HepG2 (cell line): ENCODE results near the gene TCF19. TPM values are rescaled to one million over a fixed set of nuclear protein-coding genes. Genes with fewer than 3 reads are reported as not detected.

Source experiments
- AHR ChIP-seq: IDR thresholded peaks from 2 replicates; pipeline ENCODE4 v1.6.1; 2018; ENCODE audit warnings: missing genetic modification reagents, missing compliant biosample characterization
- ETV5 ChIP-seq: IDR thresholded peaks from 2 replicates; pipeline ENCODE4 v1.6.1; 2018; ENCODE audit warnings: missing biosample characterization, missing genetic modification reagents, inconsistent platforms, borderline replicate concordance
- FOXA3 ChIP-seq: IDR thresholded peaks from 2 replicates; pipeline ENCODE4 v1.6.1; 2016; ENCODE audit warnings: missing genetic modification reagents, missing compliant biosample characterization
- FOXO1 ChIP-seq: sonication (generic); formaldehyde crosslinking; IDR thresholded peaks from 2 replicates; pipeline ENCODE4 v1.4.0; 2020; ENCODE audit warnings: missing genetic modification reagents
- HMG20A ChIP-seq: IDR thresholded peaks from 2 replicates; pipeline ENCODE4 v1.6.1; 2016; ENCODE audit warnings: borderline replicate concordance
- HNF4A ChIP-seq: sonication (generic); formaldehyde crosslinking; IDR thresholded peaks from 2 replicates; pipeline ENCODE4 v1.4.0; 2020; ENCODE audit warnings: missing genetic modification reagents
- LCORL ChIP-seq, 2 experiments: fragments of 450-650 bp in 1 of 2; sonication (generic) in 1 of 2; formaldehyde crosslinking in 1 of 2; IDR thresholded peaks; 2 replicates each; pipeline versions ENCODE4 v1.5.0 to v1.6.1; 2017 to 2020; ENCODE audit warnings: antibody characterized with exemption in 1 of 2, missing genetic modification reagents in 1 of 2
- MEIS2 ChIP-seq: sonication (generic); formaldehyde crosslinking; IDR thresholded peaks from 2 replicates; pipeline ENCODE4 v1.9.0; 2021; ENCODE audit warnings: mild to moderate bottlenecking, missing genetic modification reagents
- PHF21A ChIP-seq: sonication (generic); formaldehyde crosslinking; IDR thresholded peaks from 2 replicates; pipeline ENCODE4 v1.5.0; 2020; ENCODE audit warnings: mild to moderate bottlenecking, missing genetic modification reagents
- SOX13 ChIP-seq, 3 experiments: fragments of 450-650 bp in 1 of 3; sonication (generic) in 1 of 3; formaldehyde crosslinking in 1 of 3; IDR thresholded peaks in 2 of 3; conservative IDR thresholded peaks in 1 of 3; 2 replicates each; pipeline versions ENCODE4 v1.5.0 to v1.6.1; 2016 to 2020; ENCODE audit warnings: antibody characterized with exemption in 1 of 3, mild to moderate bottlenecking in 1 of 3, missing compliant biosample characterization in 1 of 3, missing genetic modification reagents in 1 of 3, moderate library complexity in 1 of 3
- TOE1 ChIP-seq: sonication (generic); formaldehyde crosslinking; IDR thresholded peaks from 2 replicates; pipeline ENCODE4 v1.4.0; 2020; ENCODE audit warnings: mild to moderate bottlenecking, missing genetic modification reagents
- ZKSCAN1 ChIP-seq: fragments of 150-350 bp; IDR thresholded peaks from 2 replicates; pipeline ENCODE4 v1.6.1; 2014; ENCODE audit warnings: low read length
- ZNF12 ChIP-seq: sonication (generic); formaldehyde crosslinking; IDR thresholded peaks from 2 replicates; pipeline ENCODE4 v1.5.0; 2020; ENCODE audit warnings: missing genetic modification reagents
- ZNF124 ChIP-seq: sonication (generic); formaldehyde crosslinking; IDR thresholded peaks from 2 replicates; pipeline ENCODE4 v1.4.0; 2020; ENCODE audit warnings: missing genetic modification reagents
- ZNF205 ChIP-seq: IDR thresholded peaks from 2 replicates; pipeline ENCODE4 v1.6.1; 2018; ENCODE audit warnings: missing biosample characterization, missing genetic modification reagents
- ZNF232 ChIP-seq: sonication (generic); formaldehyde crosslinking; IDR thresholded peaks from 2 replicates; pipeline ENCODE4 v1.4.0; 2020; ENCODE audit warnings: missing genetic modification reagents, borderline replicate concordance
- ZNF317 ChIP-seq: sonication (generic); formaldehyde crosslinking; IDR thresholded peaks from 2 replicates; pipeline ENCODE4 v1.5.0; 2020; ENCODE audit warnings: mild to moderate bottlenecking, missing genetic modification reagents
- ZNF451 ChIP-seq: sonication (generic); formaldehyde crosslinking; IDR thresholded peaks from 2 replicates; pipeline ENCODE4 v1.5.0; 2020; ENCODE audit warnings: mild to moderate bottlenecking, missing genetic modification reagents
- ZNF607 ChIP-seq: sonication (generic); formaldehyde crosslinking; IDR thresholded peaks from 2 replicates; pipeline ENCODE4 v1.5.1; 2020; ENCODE audit warnings: missing genetic modification reagents, mild to moderate bottlenecking, borderline replicate concordance
- ZNF670 ChIP-seq: sonication (generic); formaldehyde crosslinking; IDR thresholded peaks from 2 replicates; pipeline ENCODE4 v1.8.0; 2022; ENCODE audit warnings: mild to moderate bottlenecking, missing genetic modification reagents, borderline replicate concordance
- ZNF776 ChIP-seq: sonication (generic); formaldehyde crosslinking; IDR thresholded peaks from 2 replicates; pipeline ENCODE4 v1.4.0; 2020; ENCODE audit warnings: mild to moderate bottlenecking, missing genetic modification reagents
- ZNF782 ChIP-seq: sonication (generic); formaldehyde crosslinking; IDR thresholded peaks from 2 replicates; pipeline ENCODE4 v1.4.0; 2020; ENCODE audit warnings: missing genetic modification reagents, mild to moderate bottlenecking, borderline replicate concordance
- polyA plus RNA-seq, 8 experiments: library from polyadenylated mRNA; depleted of rRNA in 3 of 8; stranded (reverse) in 7 of 8; unstranded in 1 of 8; fragments of >200 nt; fragmentation: Illumina TruSeq in 4 of 8; extraction: Trizol in 4 of 8; gene quantifications; 2 replicates each; pipeline versions ENCODE4 v1.2.1 to v1.2.3, GENCODE V29; 2011 to 2016; ENCODE audit warnings: low read depth in 4 of 8, missing spikeins in 1 of 8, mixed read lengths in 1 of 8; ENCODE audit not compliant: insufficient read depth in 1 of 8
- total RNA-seq, 5 experiments: library from RNA; depleted of rRNA; stranded (reverse); fragments of >200 nt; fragmentation: Illumina TruSeq; extraction: Trizol; gene quantifications; 2 replicates each; pipeline ENCODE4 v1.2.3, GENCODE V29; 2016; ENCODE audit warnings: low read depth in 1 of 5
- TF ChIP-seq, protein P1 (sequence below): sonication (generic); formaldehyde crosslinking; IDR thresholded peaks from 2 replicates; pipeline ENCODE4 v1.5.0; 2020; ENCODE audit warnings: missing genetic modification reagents, mild to moderate bottlenecking, borderline replicate concordance
- TF ChIP-seq, protein P2 (sequence below): sonication (generic); formaldehyde crosslinking; IDR thresholded peaks from 2 replicates; pipeline ENCODE4 v1.4.0; 2020; ENCODE audit warnings: missing genetic modification reagents
- TF ChIP-seq, protein P3 (sequence below): IDR thresholded peaks from 2 replicates; pipeline ENCODE4 v1.6.1; 2016; ENCODE audit warnings: low read depth, borderline replicate concordance
- TF ChIP-seq, protein P4 (sequence below): sonication (generic); formaldehyde crosslinking; IDR thresholded peaks from 2 replicates; pipeline ENCODE4 v1.5.1; 2020; ENCODE audit warnings: mild to moderate bottlenecking, missing genetic modification reagents, borderline replicate concordance

The TCF19 gene
- total and polyA plus RNA-seq, 2 of the 13 experiments (the other 11 are each of a cell fraction or from before 2014, with no cell fraction given) = 4.9 to 22.2 TPM

DNA sequence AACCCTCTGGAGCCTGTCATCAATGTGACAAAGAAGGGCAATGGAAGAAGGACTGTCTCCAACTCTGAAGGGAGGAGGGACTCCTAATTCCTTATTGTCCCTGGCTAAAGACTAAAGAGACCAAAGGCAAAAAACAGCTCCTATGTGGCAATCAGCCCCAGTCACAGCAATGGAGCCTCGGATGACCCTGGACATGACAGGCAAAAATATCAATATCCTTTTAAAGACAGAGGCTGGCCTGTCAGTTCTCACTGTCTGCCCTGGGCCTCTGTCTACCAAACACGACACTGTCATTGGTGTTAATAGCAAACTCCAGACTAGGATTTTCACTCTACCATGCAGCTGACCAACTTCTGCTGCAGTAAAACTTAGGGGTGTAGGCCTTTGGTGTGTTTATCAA lies 50.1 kb downstream of the TCF19 start (continued):
- TF ChIP-seq ZKSCAN1 = no peak
- TF ChIP-seq FOXA3 = peak; percentile 39; the same call in 1 of the 2 replicates
- TF ChIP-seq ZNF317 (CRISPR knock-in tag) = 0 out of 2 replicates have a peak, but pooled peaks have one; percentile 4
- TF ChIP-seq LCORL (IDR thresholded peaks at IDR 0.05) = no peak
- TF ChIP-seq LCORL (CRISPR knock-in tag; IDR thresholded peaks at IDR 0.05) = peak; percentile 58; the same call in 1 of the 2 replicates
- TF ChIP-seq ZNF607 = no peak
- peak; percentile 75 for TF ChIP-seq HNF4A
- TF ChIP-seq, protein P1, sequence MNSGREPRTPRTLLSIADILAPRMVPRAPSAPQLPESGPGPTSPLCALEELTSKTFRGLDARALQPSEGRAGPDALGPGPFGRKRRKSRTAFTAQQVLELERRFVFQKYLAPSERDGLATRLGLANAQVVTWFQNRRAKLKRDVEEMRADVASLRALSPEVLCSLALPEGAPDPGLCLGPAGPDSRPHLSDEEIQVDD (CRISPR knock-in tag) = no peak
- TF ChIP-seq AHR (CRISPR knock-in tag) = no peak
- TF ChIP-seq, protein P2, sequence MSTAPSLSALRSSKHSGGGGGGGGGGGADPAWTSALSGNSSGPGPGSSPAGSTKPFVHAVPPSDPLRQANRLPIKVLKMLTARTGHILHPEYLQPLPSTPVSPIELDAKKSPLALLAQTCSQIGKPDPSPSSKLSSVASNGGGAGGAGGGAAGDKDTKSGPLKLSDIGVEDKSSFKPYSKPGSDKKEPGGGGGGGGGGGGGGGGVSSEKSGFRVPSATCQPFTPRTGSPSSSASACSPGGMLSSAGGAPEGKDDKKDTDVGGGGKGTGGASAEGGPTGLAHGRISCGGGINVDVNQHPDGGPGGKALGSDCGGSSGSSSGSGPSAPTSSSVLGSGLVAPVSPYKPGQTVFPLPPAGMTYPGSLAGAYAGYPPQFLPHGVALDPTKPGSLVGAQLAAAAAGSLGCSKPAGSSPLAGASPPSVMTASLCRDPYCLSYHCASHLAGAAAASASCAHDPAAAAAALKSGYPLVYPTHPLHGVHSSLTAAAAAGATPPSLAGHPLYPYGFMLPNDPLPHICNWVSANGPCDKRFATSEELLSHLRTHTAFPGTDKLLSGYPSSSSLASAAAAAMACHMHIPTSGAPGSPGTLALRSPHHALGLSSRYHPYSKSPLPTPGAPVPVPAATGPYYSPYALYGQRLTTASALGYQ (CRISPR knock-in tag) = peak; percentile 29; the same call in 1 of the 2 replicates
- peak; percentile 70 for TF ChIP-seq PHF21A (CRISPR knock-in tag)
- no peak; the same call in 1 of the 2 replicates for TF ChIP-seq ZNF124
- TF ChIP-seq, protein P3, sequence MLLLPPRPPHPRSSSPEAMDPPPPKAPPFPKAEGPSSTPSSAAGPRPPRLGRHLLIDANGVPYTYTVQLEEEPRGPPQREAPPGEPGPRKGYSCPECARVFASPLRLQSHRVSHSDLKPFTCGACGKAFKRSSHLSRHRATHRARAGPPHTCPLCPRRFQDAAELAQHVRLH (CRISPR knock-in tag) = peak; percentile 66; the same call in 1 of the 2 replicates
- TF ChIP-seq FOXO1 = 0 out of 2 replicates have a peak, but pooled peaks have one; percentile 16
- no peak for TF ChIP-seq ZNF451
- peak; percentile 90; the same call in 1 of the 2 replicates for TF ChIP-seq MEIS2 (CRISPR knock-in tag)
- TF ChIP-seq ZNF12 = no peak
- TF ChIP-seq SOX13 (IDR thresholded peaks at IDR 0.05) = no peak
- peak in 1 of 2 experiments; percentile 58; a peak in 2 of 4 replicates for TF ChIP-seq SOX13 (CRISPR knock-in tag; conservative IDR thresholded peaks at IDR 0.05 in 1 of 2, IDR thresholded peaks at IDR 0.05 in 1 of 2)
- TF ChIP-seq ETV5 (CRISPR knock-in tag) = peak; percentile 23; the same call in 1 of the 2 replicates
- TF ChIP-seq ZNF205 (CRISPR knock-in tag) = 0 out of 2 replicates have a peak, but pooled peaks have one; percentile 18
- TF ChIP-seq HMG20A = 0 out of 2 replicates have a peak, but pooled peaks have one; percentile 42
- TF ChIP-seq ZNF232 = 0 out of 2 replicates have a peak, but pooled peaks have one; percentile 35
- TF ChIP-seq ZNF782 (CRISPR knock-in tag) = no peak
- peak; percentile 53; the same call in 1 of the 2 replicates for TF ChIP-seq ZNF670 (CRISPR knock-in tag)
- no peak for TF ChIP-seq ZNF776 (CRISPR knock-in tag)
- no peak for TF ChIP-seq TOE1
- TF ChIP-seq, protein P4, sequence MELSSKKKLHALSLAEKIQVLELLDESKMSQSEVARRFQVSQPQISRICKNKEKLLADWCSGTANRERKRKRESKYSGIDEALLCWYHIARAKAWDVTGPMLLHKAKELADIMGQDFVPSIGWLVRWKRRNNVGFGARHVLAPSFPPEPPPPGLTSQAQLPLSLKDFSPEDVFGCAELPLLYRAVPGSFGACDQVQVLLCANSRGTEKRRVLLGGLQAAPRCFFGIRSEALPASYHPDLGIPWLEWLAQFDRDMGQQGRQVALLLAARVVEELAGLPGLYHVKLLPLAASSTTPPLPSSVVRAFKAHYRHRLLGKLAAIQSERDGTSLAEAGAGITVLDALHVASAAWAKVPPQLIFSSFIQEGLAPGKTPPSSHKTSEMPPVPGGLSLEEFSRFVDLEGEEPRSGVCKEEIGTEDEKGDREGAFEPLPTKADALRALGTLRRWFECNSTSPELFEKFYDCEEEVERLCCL (CRISPR knock-in tag) = no peak
